H1 (cell line): ENCODE results near the gene PCDH18. TPM values are rescaled to one million over a fixed set of nuclear protein-coding genes. Genes with fewer than 3 reads are reported as not detected.

Experiments
- POLR2AphosphoS5 ChIP-seq: IDR thresholded peaks from 2 replicates; pipeline ENCODE4 v1.6.1; 2011; ENCODE audit warnings: low read depth, low read length
- TAF7 ChIP-seq: optimal IDR thresholded peaks from 2 replicates; pipeline ENCODE3; 2011; ENCODE audit warnings: low read depth, mild to moderate bottlenecking, inconsistent platforms, low read length, moderate library complexity, borderline replicate concordance
- polyA plus RNA-seq, 7 experiments: library from polyadenylated mRNA; depleted of rRNA in 3 of 7; stranded (reverse) in 5 of 7; unstranded in 2 of 7; fragments of >200 nt in 5 of 7; fragments of 200-250 nt in 2 of 7; gene quantifications; 1 replicate in 5 of 7; 2 replicates in 1 of 7; 4 replicates in 1 of 7; pipeline versions ENCODE4 v1.2.1 to v1.2.3, GENCODE V29; 2011 to 2013; ENCODE audit warnings: missing spikeins in 2 of 7, mixed read lengths in 2 of 7
- total RNA-seq: library from RNA; stranded (reverse); fragmentation: NEBNext Ultra II Directional; extraction: Animal tissue kit (Norgen Biotek cat#: 25700); gene quantifications from 2 replicates; pipeline ENCODE4 v1.2.1, GENCODE V29; 2021

Gene PCDH18
- total and polyA plus RNA-seq, 2 of the 8 experiments (the other 6 are each of a cell fraction or from before 2014, with no cell fraction given), result 28.8 to 41.8 TPM

- TF ChIP-seq POLR2AphosphoS5 (no peak), TAF7 (no peak)
These were observed 8.9 kb upstream of the PCDH18 start (continued) for GRCh38 chr4:137541181-137541580.
